HPDE6-E6E7 (cell line): ENCODE measurements around the gene PNPLA5.
"Not testable (repeated sequence)": the region's sequence is repeated elsewhere in the genome, so short reads cannot be mapped to it uniquely, and the experiment has no call there.

Experiments used
- DNase-seq: peaks from one replicate; pipeline ENCODE4 v3.0.0; 2011; ENCODE audit warnings: missing footprints; ENCODE audit errors: extremely low spot score

Gene PNPLA5

DNA sequence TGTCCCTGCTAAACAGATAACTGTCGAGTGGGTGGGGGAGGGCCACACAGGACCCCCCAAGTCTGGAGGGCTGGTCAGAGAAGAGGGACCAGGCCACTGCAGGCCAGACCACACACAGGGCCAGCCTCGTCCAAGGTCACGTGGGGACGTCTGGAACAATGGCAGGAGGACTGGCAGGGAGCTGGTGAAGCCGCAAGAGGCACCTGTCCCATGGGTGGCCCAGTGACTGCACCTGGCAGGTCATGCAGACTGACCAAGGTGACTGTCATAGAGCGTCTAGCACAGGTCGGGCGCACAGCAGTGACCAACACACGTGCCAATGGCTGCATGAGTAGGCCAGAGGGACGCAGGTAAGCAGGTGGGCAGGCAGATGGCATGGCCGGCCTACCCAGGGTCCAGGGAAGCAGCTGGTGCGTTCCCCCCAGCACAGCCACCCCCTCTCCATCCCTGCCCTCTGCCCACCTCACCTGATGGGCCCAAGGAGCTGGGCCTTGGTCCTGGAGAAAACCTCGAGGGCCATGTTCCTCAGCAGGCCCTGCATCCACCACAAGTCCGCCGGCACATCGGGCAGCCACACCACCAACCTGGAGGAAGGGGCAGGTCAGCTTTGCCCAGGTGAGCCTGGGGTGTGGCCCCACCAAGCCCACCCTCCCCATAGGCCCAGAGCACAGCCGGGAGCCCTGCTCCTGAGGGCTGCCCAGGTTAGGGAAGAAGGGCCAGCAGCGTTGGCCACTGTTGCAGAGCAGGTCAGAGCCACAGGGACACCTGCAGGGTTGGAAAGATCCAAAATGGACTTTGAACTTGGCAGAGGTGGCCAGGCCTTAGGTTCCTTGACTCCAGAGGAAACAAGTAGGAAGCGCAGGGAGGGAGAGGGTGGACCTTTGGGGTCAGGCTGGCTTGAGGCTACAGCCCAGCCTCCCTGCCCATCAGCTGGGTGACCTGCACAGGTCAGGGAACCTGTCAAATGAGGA is 10.4 kb downstream of the PNPLA5 start:
- DNase-seq = no peak

DNA sequence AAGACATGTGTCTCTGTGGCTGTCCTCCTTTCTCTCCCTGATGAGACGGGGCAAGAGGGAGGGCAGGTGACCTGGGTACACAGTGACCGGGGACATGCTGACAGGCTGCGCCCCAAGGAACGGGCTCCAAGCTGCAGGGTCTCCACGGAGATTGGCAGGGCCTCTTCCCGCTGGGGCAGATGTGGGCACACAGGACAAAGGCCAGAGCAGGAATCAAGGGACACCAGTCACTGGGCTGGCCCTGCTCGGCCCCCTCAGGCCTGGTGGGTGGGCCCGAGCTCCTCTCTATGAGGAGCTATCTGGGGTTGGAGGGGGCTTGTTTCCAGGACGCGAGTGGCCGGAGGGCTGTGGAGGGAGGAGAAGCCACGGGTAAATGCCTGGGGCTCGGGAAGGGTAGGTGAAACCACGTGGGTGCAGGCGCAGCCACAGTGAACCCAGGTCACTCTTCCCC is 11.2 kb downstream of the PNPLA5 start:
- no peak for DNase-seq

DNA sequence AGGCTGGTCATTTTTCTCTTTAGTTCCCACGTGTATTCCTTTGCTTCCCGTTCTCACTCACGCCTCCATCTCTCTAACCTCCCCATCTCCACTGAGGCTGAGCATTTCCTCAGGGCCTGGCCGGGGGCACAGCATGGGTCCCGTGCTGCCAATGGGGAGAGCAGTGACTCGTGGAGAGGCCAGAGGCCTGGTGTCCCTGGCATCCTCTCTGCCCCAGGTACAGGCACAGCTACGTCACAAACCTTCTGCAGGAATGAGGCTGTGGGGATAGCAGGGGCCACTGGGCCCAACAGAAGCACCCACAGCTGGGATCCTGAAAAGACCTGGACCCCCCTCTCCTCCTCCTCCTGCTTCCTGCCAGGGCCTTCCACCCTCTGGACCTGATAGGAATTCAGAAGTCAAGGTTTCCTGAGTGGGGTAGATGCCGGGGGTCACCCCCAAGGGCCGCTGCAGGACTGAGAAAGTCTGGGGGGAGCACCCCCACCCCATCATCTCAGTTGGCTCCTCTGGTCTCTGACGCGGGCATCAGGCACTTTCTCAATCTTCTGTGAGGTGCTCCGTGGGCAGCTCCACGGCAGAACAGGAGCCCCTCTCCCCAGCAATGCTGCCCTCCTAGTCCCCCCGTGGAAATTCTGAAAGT is 11.8 kb downstream of the PNPLA5 start:
- DNase-seq = no peak

DNA sequence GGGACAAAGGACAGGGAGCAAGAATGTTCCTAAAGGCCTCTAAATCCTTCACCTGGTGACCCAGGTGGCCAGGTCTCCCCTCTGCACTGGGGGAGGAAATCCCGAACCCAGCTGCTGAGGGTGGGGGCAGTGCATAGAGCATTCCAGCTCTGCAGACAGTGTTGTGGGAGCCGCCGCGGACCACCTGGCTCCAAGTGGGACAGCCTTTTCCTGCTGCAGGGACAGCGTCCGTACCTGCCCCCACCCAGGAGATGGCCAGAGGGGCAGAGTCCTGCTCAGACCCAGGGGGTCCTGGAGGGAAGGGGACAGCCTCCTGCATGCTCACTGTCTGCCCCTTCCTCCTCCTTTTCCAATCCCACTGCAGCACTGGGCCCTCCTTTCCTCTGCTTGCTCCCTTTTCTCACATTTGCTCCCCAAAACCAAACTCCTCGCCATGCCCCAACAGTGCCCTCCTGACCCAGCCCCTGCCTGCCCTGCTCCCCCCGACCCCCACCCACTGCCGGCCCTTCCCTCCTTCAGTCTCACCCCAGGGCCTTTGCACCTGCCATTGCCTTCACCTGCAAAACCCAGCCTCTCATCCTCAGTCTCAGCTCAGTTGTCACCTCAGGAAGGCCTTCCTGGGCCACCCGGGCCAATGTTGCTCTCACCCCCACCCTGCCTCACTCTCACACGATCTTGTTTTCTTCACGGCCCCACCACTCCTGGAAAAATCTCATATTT is 12.8 kb downstream of the PNPLA5 start:
- DNase-seq = no peak

DNA sequence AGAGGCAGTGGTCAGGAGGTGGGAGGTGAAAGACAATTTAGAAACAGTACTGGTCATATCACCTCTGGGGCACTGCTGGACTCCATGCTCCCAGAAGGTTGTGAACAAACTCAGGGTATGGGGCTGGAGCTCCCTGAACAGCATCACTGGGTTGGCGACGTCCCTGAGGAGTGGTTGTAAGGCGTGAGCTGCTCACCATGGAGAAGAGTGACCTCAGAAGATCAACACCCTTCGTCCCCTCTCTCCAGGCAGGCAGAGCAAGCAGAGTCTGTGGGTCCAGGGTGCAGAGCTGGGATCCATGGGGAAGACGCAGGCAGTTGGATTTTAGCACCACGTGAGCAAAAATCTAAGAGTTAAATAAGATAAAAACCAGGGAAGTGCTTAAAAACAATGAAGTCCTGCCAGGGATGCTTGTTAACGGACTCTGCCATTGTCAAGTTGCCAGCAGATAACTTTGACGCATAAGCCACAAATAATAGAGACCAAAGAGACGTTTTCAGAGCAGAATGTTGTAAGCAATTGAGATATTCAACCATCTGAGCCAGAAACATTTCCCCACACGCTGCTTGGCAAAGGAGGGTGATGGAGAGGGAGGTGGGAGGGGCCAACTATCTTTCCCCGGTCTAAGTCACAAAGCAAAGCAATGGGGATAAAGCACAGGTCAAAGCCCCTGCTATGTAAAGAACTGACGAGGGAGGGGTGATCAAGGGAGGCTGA is 13.6 kb downstream of the PNPLA5 start:
- DNase-seq = no peak

DNA sequence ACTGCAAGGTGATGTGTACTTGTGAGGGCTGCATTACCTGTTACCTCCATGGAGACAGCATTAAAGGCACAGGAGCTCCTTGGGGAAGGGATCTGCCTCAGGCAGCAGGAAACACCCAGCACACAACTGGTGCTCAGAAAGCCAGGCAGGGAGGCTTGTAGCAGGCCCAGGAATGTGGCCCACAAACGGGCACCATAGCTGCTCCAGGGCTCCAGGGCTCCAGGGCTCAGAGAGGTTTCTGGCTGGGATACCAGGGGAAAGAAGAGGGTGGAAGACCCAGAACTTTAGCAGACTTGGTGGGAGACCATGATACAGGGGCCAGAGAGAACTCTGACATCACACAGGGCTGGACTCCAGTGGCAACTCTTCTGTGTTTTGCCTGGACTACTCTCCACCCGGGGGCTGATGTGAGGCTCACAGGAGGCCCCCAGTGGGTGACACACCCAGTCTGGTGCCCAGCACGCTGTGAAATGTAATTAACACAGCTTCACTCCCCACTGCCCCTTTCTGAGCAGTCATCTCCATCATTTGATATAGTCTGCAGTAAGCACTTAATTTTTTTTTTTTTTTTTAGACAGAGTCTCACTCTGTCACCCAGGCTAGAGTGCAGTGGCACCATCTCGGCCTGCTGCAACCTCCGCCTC is 14.8 kb downstream of the PNPLA5 start:
- DNase-seq = no peak

DNA sequence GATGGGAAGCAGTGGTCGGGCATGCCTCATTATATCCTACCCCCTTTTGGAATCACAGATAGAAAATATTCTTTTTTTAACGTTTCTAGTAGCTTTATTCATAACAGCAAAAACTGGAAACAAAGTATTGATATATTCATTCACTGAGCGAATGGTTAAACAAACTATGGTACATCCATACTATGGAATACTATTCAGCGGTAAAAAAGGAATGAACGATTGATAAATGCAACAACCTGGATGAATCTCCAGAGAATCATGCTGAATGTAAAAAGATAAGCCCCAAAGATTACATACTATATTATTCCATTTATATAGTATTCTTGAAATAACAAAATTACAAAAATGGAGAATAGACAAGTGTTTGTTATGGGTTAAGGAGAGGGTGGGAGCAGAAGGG is 22.0 kb downstream of the PNPLA5 start:
- no peak for DNase-seq

DNA sequence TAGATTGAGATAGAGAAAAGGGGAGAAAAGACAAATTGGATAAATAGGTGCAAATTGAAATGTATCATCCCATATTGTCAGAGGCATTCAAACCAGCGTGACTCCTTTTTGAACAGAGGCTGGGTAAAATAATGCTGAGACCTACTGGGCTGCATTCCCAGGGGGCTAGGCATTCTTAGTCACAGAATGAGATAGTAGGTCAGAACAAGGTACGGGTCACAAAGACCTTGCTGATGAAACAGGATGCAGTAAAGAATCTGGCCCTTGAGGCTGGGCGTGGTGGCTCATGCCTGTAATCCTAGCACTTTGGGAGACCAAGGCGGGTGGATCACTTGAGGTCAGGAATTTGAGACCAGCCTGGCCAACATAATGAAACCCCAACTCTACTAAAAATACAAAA is 22.8 kb downstream of the PNPLA5 start:
- DNase-seq = not testable (repeated sequence)

DNA sequence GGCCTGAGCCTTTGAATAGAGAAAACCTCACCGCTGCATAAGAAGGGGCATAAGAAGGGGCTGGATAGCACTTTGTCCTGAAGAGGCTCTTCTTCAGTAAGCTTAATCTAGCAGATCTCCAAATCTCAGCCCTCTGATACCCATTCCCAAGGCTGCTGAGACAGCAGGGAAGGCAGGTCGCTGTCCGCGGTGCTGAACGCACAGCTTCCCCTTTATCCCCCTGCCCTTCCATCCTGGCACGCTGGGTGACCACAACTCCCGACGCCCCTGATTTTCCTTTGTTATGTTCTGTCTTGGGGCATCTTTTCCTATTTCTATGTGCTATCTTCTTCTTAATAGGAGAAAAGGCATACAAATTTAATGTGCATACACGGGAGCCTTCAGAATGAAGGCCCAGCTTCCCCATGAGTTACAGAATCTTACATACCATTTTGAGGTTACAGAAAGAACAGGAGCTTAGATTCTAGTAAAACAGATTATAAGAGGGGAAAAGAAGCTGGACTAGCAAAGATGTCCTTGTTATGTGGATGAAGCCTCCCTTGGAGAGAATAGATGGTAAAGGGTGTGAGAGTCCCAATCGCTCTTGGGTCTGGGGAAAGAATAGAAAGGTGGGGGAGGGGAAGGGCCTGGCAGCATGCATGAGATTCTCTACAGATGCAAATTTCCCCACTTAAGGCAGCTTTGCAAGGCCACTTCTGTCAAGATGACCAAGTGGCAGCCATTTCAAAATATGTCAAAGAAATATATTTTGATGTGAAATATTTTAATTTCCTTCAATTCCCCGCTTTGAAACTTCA is 23.8 kb downstream of the PNPLA5 start:
- DNase-seq = peak; percentile 41

DNA sequence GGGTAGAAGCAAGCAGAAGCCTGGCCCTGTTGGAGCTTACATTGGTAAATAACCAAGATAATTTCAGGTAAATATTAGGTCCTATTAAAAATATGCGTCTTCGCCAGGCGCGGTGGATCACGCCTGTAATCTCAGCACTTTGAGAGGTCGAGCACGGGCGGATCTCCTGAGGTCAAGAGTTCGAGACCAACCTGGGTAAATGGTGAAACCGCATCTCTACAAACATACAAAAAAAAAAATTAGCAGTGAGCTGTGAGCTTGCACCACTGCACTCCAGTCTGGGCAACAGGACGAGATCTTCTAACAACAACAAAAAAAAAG is 29.0 kb downstream of the PNPLA5 start:
- no peak for DNase-seq

DNA sequence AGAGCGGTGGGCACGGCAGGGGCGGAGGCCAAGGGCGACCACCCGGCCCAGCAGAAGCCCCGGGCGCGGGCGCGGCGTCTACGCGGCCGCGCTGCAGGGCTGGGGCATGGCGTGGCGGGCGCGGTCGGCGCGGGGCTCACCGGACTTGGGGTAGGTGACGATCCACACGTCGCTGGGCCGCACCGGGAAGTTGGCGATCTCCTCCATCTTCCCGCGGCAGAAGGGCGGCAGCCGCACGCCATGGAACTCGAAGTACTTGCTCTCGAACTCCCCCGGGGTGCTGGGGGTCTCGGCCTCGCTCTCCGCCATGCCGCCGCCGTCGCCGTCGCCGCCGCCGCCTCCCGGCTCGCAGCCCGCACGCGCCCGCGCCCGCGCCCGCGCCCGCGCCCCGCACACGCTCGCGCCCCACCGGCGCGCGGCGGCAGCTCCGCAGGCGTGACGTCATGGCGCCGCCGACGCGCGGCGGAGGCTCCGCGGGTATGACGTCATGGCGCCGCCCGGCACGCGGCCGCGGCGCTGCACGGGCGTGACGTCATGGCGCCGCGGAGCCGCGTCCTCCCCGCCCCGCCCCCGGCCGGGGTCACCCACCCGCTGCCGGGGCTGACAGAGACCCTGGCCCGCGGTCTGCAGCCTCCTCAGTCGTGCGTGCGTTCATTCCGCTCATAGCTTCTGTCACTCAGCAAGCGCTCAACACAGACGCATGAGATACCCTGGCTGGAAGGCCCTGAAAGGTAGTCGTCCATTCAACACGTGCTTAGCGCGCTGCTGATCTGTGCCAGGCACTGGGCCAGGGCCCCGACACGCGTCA is 29.5 kb downstream of the PNPLA5 start, which contains the start of gene SULT4A1:
Gene SULT4A1 (minus strand): TSS at position 440 of the 808 bp plus-strand sequence. CDS start 131 bp downstream, at position 309.
- no peak for DNase-seq

DNA sequence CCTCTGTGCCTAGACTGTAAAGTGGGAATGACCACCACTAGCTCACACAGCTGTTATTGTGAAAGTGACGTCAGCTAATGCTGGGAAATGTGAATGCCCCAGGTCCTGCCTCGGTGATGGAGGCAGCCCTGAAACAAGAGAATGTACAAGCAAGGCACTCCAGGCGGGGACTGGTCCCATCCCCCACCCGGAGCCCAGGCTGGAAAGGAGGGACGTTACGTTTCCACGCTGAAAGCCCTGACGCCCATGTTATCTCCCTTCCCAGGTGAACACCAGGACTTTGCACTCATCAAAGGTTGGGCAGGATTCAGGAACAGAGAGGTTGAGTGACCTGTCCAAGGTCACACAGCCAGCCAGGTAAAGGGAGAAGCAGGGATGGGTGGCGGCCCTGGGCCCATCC is 30.3 kb downstream of the PNPLA5 start:
- DNase-seq = no peak

DNA sequence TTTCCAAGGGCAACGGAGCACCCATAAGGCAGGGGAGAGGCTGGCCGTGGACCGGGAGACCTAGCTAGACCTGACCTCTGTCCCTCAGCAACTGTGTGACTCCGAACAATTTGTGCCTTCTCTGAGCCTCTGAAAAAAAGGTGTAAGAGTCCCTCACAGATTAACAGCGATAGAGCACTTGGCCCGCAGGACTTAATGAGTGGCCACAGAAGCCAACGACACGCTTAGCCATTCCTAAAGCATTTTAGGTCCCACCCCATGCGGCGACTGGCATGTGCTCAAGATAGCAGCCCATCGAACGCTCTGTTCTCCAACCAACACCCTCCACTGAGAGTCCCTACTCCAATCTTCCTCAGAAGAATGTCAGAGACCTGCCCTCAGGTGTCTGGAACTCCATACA is 31.0 kb downstream of the PNPLA5 start:
- DNase-seq = no peak

DNA sequence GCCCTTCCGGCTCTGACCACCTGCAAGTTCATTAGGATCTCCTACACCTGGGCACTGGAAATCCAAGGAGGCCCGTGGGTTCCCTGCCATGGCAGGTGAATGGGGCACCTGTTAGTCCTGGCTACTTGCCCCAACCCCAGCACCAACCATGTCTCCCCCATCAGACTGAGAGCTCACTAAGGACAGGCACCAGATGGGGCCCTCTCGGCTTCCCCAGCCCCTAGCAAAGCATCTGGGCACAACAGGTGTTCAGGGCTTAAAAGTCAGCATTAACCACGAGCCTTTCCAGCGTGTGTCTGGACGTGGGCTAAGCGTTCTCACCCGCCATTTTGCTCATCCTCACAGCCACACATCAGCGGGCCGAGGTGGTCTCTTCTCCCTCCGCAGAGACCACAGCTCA is 31.7 kb downstream of the PNPLA5 start:
- no peak for DNase-seq

DNA sequence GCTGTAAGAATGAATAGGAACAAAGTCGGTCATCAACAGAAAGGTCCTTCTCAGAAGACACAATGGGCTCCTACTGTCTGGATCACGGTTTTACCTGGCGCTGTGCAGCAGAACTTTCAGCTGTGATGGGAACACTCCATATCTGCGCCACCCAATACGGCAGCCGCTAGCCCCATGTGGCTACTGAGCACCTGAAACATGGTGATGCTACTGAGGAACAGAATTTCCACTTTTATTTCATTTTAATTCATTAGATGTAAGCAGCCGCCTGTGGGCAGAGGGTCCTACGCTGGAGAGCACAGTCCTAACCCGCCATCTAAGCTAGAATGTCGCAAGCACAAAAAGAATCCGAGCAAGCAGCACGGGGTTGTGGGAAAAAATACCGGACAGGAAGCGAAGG is 32.2 kb downstream of the PNPLA5 start:
- DNase-seq = no peak

DNA sequence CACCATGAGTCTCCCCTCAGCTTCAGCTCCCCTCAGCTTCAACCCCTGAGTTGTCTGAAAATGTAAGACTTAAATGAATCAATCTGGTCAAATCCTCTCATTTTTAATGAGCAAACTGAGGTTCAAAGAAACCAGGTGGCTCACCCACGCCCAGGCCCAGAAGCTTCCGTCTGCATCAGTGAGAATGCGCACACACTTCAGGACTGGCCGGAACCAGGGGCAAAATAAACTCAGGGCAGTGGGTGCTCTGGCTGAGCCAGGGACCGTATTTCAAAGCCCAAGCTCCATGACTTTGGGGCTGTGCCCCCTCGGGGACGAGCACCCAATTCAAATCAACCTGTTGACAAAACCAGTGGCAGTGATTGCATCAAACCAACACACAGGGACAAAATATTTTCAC is 32.6 kb downstream of the PNPLA5 start:
- no peak for DNase-seq

DNA sequence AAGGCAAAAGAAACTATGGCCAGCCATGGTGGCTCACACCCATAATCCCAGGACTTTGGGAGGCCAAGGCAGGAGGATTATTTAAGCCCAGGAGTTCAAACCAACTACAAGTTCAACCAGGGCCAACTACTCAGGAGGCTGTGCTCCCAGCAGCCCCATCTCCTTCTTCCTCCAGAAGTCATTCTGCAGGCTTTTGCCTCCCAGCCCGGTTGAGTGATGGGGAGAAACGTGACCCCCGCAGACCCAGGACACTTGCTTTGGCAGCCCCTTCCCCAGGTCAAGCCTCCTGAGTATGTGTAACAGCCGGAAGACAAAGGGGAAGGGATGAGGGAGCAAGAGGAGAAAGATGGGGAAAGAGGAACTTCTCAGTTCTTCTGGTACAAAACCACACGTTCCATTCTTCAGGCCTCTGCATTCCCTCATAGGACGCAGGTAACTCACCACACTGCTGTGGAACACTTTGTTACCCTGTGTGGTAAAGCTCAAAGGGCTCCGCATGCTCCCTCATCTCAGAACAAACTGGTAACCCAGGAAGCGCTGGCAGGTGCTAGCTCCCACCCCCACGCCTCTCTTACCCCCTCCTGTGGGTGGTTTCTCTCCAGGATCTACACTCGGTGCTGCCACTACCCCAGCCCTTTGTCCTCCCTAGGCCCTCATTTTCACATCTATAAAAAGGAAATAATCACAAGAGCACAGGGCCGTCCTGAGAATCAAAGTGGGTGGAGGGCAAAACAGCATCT is 33.5 kb downstream of the PNPLA5 start:
- no peak for DNase-seq

DNA sequence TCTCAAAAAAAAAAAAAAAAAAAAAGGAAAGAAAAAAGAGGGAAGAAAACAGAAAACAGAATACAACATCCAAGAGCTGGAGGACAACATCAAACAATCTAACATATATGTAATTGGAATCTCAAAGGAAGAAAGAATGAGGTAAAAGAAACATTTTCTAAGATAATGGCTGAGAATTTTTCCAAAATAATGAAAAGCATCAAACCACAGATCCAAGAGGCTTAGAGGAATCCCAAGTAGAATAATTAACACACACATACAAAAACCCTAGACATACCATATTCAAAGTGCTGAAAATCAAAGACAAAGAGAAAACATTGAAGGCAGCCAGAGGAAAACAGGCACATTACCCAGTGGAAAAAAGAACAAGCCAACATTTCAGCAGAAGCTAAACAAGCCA is 34.4 kb downstream of the PNPLA5 start:
- no peak for DNase-seq

DNA sequence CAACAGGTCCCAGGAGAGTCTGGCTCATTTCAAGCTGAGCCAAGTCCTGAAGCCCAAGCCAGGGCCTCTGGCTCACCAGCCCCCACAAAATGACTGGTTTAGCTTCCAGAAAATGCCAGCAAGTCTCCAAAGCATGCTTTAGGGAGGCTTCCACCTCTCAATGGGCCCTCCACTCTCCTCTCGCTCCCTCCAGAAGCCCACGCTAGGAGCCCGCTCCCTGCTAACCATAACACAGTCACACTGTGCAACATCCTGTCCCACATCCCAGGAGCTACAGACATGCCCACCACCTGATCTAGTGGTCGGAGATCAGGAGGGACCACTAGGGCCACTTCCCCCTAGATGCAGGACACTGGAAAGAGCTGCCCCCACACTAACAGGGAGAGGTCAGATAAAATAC is 36.4 kb downstream of the PNPLA5 start:
- DNase-seq = no peak
